Epidermal melanocyte (primary cell): ENCODE data around the gene ZNHIT1.
"Not testable (repeated sequence)": the region's sequence is repeated elsewhere in the genome, so short reads cannot be mapped to it uniquely, and the experiment has no call there.

Source experiments
- DNase-seq: peaks from one replicate; pipeline ENCODE4 v3.0.0; 2011; ENCODE audit warnings: low spot score; ENCODE audit not compliant: insufficient read length

The ZNHIT1 gene

GRCh38 chr7:101186844-101187428 lies 31.0 kb upstream of the ZNHIT1 start:
- DNase-seq = no peak

DNA sequence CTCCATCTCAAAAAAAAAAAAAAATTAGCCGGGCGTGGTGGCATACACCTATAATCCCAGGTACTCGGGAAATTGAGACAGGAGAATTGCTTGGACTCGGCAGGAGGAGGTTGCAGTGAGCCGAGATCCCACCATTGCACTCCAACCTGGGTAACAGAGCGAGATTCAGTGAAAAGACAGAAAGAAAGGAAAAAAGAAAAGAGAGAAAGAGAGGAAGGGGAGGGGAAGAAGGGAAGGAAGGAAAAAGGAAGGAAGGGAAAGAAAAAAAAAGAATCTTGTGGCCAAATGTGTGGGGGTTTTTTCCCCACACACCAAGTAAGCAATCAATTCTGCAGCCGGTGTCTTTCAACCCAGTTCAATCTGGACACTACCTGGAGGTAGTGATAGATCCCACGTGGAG lies 28.9 kb upstream of the ZNHIT1 start:
- no peak for DNase-seq

DNA sequence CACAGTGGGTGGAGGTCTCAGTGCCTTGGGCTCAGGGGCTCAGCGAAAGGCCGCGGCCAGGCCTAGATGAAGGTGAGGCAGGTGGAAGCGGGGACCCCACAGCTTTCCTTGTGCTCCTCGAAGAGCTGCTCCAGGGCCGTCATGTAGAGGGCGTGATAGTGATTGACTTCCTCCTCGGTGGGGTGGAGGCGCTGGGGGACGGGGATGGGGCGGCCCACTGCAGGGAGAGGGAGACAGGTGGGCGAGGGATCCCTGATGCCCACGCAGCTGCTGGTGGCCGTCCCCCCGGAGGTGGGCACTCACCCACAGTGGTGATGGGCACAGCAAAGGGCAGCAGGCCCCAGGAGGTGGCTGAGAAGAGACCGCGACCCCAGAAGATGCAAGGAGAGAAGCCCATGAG lies 22.1 kb upstream of the ZNHIT1 start:
- DNase-seq = no peak

DNA sequence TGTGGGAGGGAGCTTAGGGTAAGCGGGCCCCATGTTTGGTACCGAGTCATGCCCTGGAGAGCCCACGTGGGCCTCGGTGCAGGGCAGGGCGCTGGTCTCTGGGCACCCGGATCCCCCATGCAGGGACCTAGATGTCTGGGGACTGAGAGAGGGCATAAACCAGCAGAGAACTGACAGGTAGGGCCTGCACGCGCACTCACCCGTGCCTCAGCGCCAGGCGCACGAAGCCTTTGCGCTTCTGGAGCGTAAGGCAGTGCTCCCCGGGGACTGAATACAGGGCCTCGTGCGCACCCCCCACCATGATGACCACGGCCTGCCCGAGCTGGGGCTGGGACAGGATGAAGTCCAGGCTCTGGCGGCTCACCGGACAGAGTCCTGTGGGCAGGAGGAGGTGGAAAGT lies 20.0 kb upstream of the ZNHIT1 start:
- DNase-seq = no peak

DNA sequence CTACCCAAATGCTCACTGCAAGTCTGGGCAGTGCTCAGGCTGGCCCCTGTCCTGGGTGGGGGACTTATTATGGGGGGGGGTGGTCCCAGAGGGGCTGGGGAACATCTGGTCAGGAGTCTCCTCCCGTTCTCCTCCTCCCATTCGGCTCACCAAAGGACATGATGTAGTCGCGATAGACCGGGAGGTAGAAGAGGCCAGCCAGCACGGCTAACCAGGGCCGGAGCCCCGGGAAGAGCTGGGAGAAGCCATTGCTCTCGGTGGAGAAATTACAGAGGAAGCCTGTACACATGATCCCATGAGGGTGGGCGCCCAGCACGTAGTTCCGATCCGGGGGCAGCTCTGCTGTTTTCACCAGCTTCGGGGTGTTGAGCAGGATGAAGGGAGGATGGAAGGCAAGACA lies 19.5 kb upstream of the ZNHIT1 start:
- DNase-seq = no peak

DNA sequence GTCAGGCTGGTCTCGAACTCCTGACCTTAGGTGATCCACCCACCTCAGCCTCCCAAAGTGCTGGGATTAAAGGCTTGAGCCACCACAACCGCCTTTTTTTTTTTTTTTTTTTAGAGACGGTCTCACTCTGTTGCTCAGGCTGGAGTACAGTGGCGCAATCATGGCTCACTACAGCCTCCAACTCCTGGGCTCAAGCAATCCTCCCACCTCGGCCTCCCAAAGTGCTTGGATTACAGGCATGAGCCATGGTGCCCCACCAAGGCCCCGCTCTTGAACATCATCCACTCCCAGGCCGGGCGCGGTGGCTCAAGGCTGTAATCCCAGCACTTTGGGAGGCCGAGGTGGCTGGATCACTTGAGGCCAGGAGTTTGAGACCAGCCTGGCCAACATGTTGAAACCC lies 18.4 kb upstream of the ZNHIT1 start:
- not testable (repeated sequence) for DNase-seq

DNA sequence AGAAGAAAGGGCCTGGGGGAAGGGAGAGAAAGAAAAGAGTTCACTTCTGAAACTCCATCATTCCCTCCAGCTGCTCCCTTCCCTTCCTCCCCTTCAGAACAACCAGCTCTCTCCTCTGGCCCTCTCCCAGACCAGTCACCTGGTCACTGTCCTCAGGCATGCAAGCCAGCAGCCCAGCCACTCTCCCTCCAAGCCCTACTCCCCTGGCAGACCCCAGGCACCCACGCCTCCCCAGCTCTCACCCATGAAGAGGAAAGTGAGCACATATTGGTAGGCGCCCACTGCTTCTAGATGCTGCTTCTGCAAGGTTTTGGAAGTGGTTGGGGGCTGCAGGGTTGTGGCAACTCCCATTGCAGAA lies 17.5 kb upstream of the ZNHIT1 start:
- DNase-seq = no peak

DNA sequence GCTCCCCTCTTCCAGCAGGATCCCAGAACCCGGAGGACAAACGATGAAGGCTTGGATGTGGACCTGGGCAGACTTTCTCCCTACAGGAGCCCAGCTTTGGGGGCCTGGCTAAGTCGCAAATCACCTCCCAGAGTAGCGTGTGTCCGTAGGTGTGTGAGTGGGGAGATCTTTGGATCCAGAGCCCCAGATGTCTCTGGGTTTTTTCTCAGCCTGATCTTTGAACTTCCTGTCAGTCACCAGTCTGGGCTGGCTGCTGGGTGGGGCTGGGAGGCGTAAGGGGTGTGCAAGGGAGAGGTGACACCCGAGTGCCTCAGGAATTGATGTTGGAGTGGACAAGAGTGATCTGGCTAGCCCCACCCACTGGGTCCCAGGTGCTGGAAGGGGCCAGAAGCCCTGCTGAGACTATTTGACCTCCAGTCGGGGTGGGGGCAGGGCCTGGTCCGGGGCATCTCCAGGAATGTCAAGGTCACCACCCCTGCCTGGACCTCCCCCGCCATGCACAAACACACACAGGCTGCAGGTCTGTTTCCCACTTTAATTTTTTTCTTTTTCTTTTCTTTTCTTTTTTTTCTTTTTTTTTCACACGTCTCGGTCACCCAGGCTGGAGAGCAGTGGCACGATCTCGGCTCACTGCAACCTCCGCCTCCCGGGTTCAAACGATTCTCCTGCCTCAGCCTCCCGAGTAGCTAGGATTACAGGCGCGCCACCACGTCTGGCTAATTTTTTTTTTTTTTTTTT lies 16.9 kb upstream of the ZNHIT1 start, which contains the start of gene MOGAT3:
Gene MOGAT3, minus strand, starts transcription at position 175 of the 738 bp plus-strand sequence. CDS start 182 bp downstream, outside the sequence.
- DNase-seq = no peak

DNA sequence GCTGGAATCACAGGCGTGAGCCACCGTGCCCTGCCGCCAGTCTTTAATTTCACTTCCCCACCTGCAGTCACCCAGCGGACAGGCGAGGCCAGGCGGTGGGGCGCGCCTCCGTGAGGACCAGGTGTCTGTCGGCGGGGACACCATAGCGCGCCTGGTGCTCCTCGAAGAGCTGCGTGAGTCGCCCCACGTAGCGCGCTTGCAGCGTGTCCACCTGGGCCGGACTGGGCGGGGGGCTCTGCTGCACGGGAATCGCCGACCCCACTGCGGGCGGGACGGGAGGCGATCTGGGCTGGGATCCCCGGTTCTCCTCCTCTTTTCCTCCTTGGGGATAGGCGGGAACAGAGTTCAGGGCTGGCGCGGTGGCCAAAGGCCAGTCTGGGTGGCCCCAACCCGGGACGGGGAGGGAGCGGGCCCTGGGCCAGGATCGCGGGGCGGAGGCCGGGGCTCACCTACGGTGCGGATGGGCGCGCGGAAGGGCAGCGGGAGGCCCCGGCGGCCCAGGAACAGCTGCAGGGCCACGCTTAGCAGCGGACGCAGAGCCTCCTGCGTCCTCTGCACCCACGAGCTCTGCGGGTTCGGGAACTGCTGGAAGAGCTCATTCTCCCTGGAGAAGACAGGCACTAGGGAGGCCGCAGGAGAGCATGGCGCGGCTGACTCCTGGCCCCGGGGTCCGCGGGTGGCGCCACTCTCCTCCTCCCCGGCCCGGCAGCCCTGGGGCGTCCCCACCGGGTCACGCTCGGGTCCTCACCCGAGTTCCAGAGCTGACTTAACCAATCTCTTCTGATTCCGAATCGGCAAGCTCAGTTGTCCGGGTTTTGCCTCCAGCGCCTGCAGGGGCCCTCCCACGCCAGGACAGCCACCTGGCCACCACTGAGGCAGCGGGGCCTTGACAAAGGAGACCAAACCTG lies 16.0 kb upstream of the ZNHIT1 start:
- no peak for DNase-seq

- DNase-seq = no peak
Observed at GRCh38 chr7:101202603-101202918, 15.4 kb upstream of the ZNHIT1 start.

GRCh38 chr7:101203740-101204738 lies 13.9 kb upstream of the ZNHIT1 start:
- DNase-seq = not testable (repeated sequence)

GRCh38 chr7:101205901-101206664 lies 11.9 kb upstream of the ZNHIT1 start:
- no peak for DNase-seq

- no peak for DNase-seq
Observed at GRCh38 chr7:101206665-101207042, 11.3 kb upstream of the ZNHIT1 start.

GRCh38 chr7:101207459-101207858 lies 10.5 kb upstream of the ZNHIT1 start:
- DNase-seq = no peak

- no peak for DNase-seq
Observed at GRCh38 chr7:101208794-101209193, 9.2 kb upstream of the ZNHIT1 start.

- no peak for DNase-seq
Observed at GRCh38 chr7:101210143-101210542, 7.8 kb upstream of the ZNHIT1 start.

DNA sequence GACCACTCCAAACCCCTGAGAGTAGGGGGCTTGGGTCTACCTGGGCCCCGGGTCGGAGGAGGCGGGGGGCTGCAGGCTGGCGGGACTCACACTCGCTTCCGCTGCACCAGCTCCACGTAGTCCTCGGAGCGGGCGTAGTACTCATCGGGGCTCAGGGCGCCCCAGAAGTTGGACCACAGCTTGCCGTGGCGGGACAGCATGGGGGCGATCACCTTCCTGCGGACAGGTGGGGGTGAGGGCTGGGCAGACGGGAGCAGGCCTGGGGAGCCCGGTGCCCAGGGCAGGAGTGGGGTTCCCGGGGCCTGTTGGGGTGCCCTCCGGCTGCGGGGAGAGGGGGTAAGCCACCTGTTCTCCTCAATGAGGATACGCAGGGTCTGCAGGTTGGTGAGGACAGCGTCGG lies 6.5 kb upstream of the ZNHIT1 start:
- no peak for DNase-seq

- DNase-seq = no peak
Observed at GRCh38 chr7:101212014-101212413, 6.0 kb upstream of the ZNHIT1 start.

DNA sequence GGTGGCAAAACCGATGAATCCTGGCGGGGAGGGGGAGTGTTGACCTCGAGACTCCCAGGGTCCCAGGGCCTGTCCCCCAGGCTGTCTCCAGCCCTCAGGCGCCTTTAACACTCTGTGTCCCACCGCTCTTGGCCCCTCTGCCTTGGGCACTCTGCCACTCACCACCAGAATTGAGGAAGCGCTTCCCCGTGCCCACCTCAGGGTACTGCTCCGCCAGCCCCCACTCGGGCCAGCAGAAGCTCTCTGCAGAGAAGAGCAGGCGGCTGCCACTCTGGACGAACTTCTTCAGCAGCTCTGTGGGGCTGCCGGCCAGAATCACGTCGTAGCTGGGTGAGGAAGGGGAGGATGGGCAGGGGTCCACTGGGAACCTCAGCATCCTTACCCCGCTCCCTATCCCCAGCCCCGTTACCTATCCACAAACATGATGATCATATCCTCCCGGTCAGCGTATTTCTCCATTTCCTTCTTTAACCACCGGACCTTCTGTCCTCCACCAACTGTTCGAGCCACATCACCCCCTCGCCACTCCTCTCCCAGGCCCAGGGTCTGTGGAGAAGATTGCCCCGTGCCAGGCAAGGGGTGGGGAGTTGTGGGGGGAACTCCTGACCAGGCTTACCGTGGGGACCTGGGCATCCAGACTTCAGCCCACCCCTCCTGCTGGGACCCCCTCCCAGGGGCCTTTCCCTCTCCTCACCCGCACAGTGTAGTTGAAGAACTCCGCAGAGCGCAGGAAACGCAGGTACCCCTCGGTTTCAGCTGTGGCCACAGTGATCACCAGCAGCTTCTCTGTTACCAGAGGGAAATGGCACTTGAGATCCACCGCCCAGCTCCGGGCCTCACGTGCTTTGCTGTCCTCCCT lies 1.7 kb upstream of the ZNHIT1 start:
- DNase-seq = no peak
